GM20000 (cell line): Measurements from ENCODE around the gene SERPINA10.

Source experiments
- DNase-seq: peaks from one replicate; pipeline ENCODE4 v3.0.0; 2012; ENCODE audit warnings: low spot score
- TF ChIP-seq, protein P1 (sequence below): IDR thresholded peaks from 2 replicates; pipeline ENCODE4 v1.5.1; 2012; ENCODE audit warnings: mild to moderate bottlenecking, control low read depth; ENCODE audit errors: extremely low read depth, missing control alignments

SERPINA10 gene

DNA sequence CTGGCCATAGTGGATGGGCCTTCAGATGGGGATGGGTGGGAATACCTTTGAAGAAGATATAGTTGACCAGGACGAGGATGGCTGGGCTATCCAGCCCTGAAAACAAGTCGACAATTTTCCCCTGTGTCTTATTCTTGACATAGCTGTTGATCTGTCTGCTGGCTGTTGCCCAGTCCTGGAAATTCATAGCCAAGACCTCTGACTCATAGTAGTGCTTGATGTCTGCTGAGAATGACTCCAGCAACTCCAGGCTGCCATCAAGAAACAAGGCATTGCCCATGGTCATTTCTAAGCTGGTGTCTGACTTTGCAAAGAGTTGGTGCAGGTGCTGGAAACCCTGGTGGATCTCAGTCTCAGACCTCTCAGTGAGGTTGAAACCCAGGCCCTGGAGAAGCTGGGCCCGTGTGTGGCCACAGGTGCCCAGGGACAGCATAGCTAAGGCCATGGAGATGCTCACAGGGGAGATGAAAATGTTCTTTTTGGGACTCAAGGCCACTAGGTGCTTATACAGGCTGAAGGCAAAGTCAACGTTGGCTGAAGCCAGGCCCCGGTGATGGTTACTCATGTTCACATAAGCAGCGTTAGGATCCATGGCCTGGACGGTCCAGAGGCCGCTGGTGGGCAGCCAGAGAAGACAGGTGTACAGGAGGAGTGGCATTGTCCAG is 21.1 kb upstream of the SERPINA10 start:
- DNase-seq, result no peak
- TF ChIP-seq, protein P1, sequence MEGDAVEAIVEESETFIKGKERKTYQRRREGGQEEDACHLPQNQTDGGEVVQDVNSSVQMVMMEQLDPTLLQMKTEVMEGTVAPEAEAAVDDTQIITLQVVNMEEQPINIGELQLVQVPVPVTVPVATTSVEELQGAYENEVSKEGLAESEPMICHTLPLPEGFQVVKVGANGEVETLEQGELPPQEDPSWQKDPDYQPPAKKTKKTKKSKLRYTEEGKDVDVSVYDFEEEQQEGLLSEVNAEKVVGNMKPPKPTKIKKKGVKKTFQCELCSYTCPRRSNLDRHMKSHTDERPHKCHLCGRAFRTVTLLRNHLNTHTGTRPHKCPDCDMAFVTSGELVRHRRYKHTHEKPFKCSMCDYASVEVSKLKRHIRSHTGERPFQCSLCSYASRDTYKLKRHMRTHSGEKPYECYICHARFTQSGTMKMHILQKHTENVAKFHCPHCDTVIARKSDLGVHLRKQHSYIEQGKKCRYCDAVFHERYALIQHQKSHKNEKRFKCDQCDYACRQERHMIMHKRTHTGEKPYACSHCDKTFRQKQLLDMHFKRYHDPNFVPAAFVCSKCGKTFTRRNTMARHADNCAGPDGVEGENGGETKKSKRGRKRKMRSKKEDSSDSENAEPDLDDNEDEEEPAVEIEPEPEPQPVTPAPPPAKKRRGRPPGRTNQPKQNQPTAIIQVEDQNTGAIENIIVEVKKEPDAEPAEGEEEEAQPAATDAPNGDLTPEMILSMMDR, result no peak

- TF ChIP-seq, protein P1, result no peak
These were observed 19.6 kb upstream of the SERPINA10 start for GRCh38 chr14:94312481-94313246.

DNA sequence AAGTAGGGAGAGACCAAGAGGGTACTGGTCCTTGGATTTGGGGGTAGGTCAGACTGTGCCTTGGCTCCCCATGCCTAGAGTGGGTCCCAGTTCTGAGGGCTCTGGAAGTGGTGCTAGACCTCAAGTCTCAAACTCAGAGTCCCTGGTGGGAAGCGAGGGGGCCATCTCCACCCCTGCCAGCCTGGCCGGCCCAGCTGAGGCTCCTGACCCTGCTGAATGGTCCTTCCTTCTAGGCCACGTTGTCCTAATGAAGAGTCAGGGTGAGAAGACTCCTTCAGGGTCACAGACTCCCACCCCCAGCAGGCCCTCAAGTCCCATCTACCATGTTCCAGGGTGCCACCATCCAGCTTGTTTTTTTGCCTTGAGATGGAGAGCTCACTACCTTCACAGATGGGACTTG is 17.2 kb upstream of the SERPINA10 start:
- no peak for DNase-seq
- TF ChIP-seq, protein P1, result no peak

More at GRCh38 chr14:94312481-94313246, 19.6 kb upstream of the SERPINA10 start:
- no peak for DNase-seq

GRCh38 chr14:94309721-94310120 is 16.7 kb upstream of the SERPINA10 start:
- DNase-seq, result no peak
- TF ChIP-seq, protein P1, result no peak

GRCh38 chr14:94307410-94307992 is 14.4 kb upstream of the SERPINA10 start:
- TF ChIP-seq, protein P1, result no peak
- no peak for DNase-seq

- no peak for DNase-seq
- TF ChIP-seq, protein P1, result no peak
These were observed 13.2 kb upstream of the SERPINA10 start for GRCh38 chr14:94306047-94306978.
